GM23338 (cell line): ENCODE results near the gene GPR87. TPM values are rescaled to one million over a fixed set of nuclear protein-coding genes. Genes with fewer than 3 reads are reported as not detected.

Source experiments
- ATAC-seq: fragments of 200-7000 bp; cut with Tn5 transposase; 3 replicates; pipeline ENCODE4 v1.9.1; 2020
- DNase-seq: peaks from one replicate; pipeline ENCODE4 v3.0.0-alpha.2; 2015; ENCODE audit warnings: low spot score
- H2AFZ ChIP-seq: fragments of 200-600 bp; sonication (generic); 2 replicates; pipeline ENCODE4 v1.8.0; 2016; ENCODE audit warnings: antibody characterized with exemption, mild to moderate bottlenecking, moderate library complexity
- H3F3A ChIP-seq: fragments of 200-600 bp; sonication (generic); replicated peaks from 2 replicates; pipeline ENCODE4 v1.8.0; 2017; ENCODE audit warnings: antibody characterized with exemption, mixed run types, low read depth
- H3K27ac ChIP-seq: fragments of 200-600 bp; sonication (generic); 2 replicates; pipeline ENCODE4 v1.6.1; 2016; ENCODE audit warnings: low read depth
- H3K27me3 ChIP-seq: fragments of 200-600 bp; sonication (generic); 2 replicates; pipeline ENCODE4 v1.8.0; 2016; ENCODE audit warnings: mild to moderate bottlenecking, mixed run types, moderate library complexity; ENCODE audit not compliant: insufficient read depth
- H3K36me3 ChIP-seq: fragments of 200-600 bp; sonication (generic); 2 replicates; pipeline ENCODE4 v1.8.0; 2016; ENCODE audit warnings: mild to moderate bottlenecking; ENCODE audit not compliant: insufficient read depth
- H3K4me1 ChIP-seq: fragments of 200-600 bp; sonication (generic); 2 replicates; pipeline ENCODE4 v1.8.0; 2016; ENCODE audit warnings: mild to moderate bottlenecking, moderate library complexity; ENCODE audit not compliant: insufficient read depth
- H3K4me2 ChIP-seq: fragments of 200-600 bp; sonication (generic); 2 replicates; pipeline ENCODE4 v1.7.1; 2017; ENCODE audit warnings: mixed run types
- H3K4me3 ChIP-seq: fragments of 200-600 bp; sonication (generic); 2 replicates; pipeline ENCODE4 v1.6.1; 2016; ENCODE audit warnings: mixed run types
- H3K79me2 ChIP-seq: fragments of 200-600 bp; sonication (generic); replicated peaks from 2 replicates; pipeline ENCODE4 v1.8.0; 2017; ENCODE audit warnings: mild to moderate bottlenecking; ENCODE audit not compliant: insufficient read depth
- H3K9me2 ChIP-seq: fragments of 200-600 bp; sonication (generic); 2 replicates; pipeline ENCODE4 v1.8.0; 2017; ENCODE audit not compliant: insufficient read depth
- H4K20me1 ChIP-seq: fragments of 200-600 bp; sonication (generic); replicated peaks from 2 replicates; pipeline ENCODE4 v1.8.0; 2017; ENCODE audit warnings: mild to moderate bottlenecking; ENCODE audit not compliant: insufficient read depth
- H3K27ac Mint-ChIP-seq: 2 replicates; pipeline ENCODE4 v1.8.0; 2020; ENCODE audit warnings: inconsistent platforms, mild to moderate bottlenecking, moderate library complexity, mixed read lengths
- H3K27me3 Mint-ChIP-seq: 3 replicates; pipeline ENCODE4 v1.8.0; 2022; ENCODE audit warnings: low read depth, mild to moderate bottlenecking, moderate library complexity, mixed read lengths, inconsistent platforms; ENCODE audit not compliant: insufficient read depth, poor library complexity
- H3K36me3 Mint-ChIP-seq: 3 replicates; pipeline ENCODE4 v1.8.0; 2021; ENCODE audit warnings: low read depth, mild to moderate bottlenecking, inconsistent platforms, moderate library complexity, mixed read lengths
- H3K4me1 Mint-ChIP-seq: 3 replicates; pipeline ENCODE4 v1.8.0; 2020; ENCODE audit warnings: mild to moderate bottlenecking, inconsistent platforms, mixed read lengths
- H3K4me3 Mint-ChIP-seq: 3 replicates; pipeline ENCODE4 v1.8.0; 2021; ENCODE audit warnings: moderate library complexity, mild to moderate bottlenecking, inconsistent platforms, mixed read lengths
- H3K9me3 Mint-ChIP-seq: 3 replicates; pipeline ENCODE4 v1.8.0; 2020; ENCODE audit warnings: moderate library complexity, mild to moderate bottlenecking, inconsistent platforms, mixed read lengths
- CREB1 ChIP-seq: fragments of 250-450 bp; sonication (Bioruptor Pico); IDR thresholded peaks from 2 replicates; pipeline ENCODE4 v1.5.0; 2020; ENCODE audit warnings: low read depth, mild to moderate bottlenecking, moderate library complexity
- EZH2 ChIP-seq: fragments of 200-600 bp; sonication (generic); IDR thresholded peaks from one replicate; pipeline ENCODE4 v1.8.0; 2017; ENCODE audit warnings: antibody characterized with exemption, mild to moderate bottlenecking, low read depth; ENCODE audit not compliant: unreplicated experiment
- EZH2phosphoT487 ChIP-seq: fragments of 200-600 bp; sonication (generic); IDR thresholded peaks from one replicate; pipeline ENCODE4 v1.8.1; 2018; ENCODE audit warnings: antibody characterized with exemption; ENCODE audit not compliant: unreplicated experiment
- JUNB ChIP-seq: IDR thresholded peaks from one replicate; pipeline ENCODE4 v1.6.1; 2016; ENCODE audit warnings: antibody characterized with exemption; ENCODE audit not compliant: unreplicated experiment
- NANOG ChIP-seq: IDR thresholded peaks from 2 replicates; pipeline ENCODE4 v1.6.1; 2016; ENCODE audit warnings: antibody characterized with exemption, borderline replicate concordance
- POLR2AphosphoS5 ChIP-seq: IDR thresholded peaks from 2 replicates; pipeline ENCODE4 v1.6.1; 2016; ENCODE audit warnings: antibody characterized with exemption, low read depth
- STAT1 ChIP-seq: IDR thresholded peaks from one replicate; pipeline ENCODE4 v1.6.1; 2016; ENCODE audit warnings: antibody characterized with exemption; ENCODE audit not compliant: unreplicated experiment
- ZNF114 ChIP-seq: fragments of 250-450 bp; sonication (Bioruptor Pico); IDR thresholded peaks from 2 replicates; pipeline ENCODE4 v1.5.0; 2020; ENCODE audit warnings: mild to moderate bottlenecking, moderate library complexity
- polyA plus RNA-seq: library from polyadenylated mRNA; unstranded; fragments of >200 nt; fragmentation: Nextera tagmentation; extraction: Ambion mirVana; gene quantifications from 2 replicates; pipeline ENCODE4 v1.2.1, GENCODE V29; 2016
- total RNA-seq: library from RNA; depleted of rRNA; stranded (reverse); fragments of >200 nt; shearing (Covaris generic); gene quantifications from 2 replicates; pipeline ENCODE4 v1.2.3, GENCODE V29; 2014
- TF ChIP-seq, protein P1 (sequence below): IDR thresholded peaks from 2 replicates; pipeline ENCODE4 v1.6.1; 2016; ENCODE audit warnings: antibody characterized with exemption
- TF ChIP-seq, protein P2 (sequence below), 2 experiments: fragments of 200-600 bp in 1 of 2; sonication (generic) in 1 of 2; conservative IDR thresholded peaks; 2 replicates each; pipeline versions ENCODE4 v1.5.1 to v1.6.1; 2016 to 2017; ENCODE audit warnings: antibody characterized with exemption in 2 of 2, low read depth in 2 of 2, mild to moderate bottlenecking in 2 of 2, moderate library complexity in 1 of 2
- TF ChIP-seq, protein P3 (sequence below): IDR thresholded peaks from one replicate; pipeline ENCODE4 v1.6.1; 2018; ENCODE audit warnings: antibody characterized with exemption; ENCODE audit not compliant: unreplicated experiment

Gene GPR87
- total and polyA plus RNA-seq, 2 experiments from 2014 or later = 0.21 TPM; not detected in 1

DNA sequence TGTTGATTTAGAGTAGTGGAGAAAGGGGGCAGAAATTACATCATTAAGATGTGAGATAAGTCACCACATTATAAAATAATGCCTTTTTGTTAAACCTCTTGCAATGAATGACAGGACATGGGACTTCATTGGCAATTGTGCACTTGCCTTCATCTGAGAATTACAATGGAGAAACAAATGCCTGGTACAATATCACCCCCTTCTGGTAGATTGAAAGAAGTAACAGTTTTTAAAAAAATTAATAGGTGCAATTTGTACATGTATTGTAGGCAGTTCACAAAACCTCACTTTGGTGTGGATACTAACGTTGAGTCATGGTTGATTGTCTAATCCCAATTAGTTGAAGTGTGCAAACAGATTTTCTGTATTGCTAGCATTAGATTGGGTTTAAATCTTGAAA lies 33.7 kb downstream of the GPR87 start:
- no peak overlapping the region for H3K27ac Mint-ChIP-seq
- no peaks in the 10 kb centered on the region for H3K4me1 ChIP-seq
- no peak overlapping the region for H3K4me2 ChIP-seq
- no peak overlapping the region for H3K27ac ChIP-seq
- H3K27me3 Mint-ChIP-seq = peaks cover 3% of the 10 kb centered on the region
- H3K9me2 ChIP-seq = no peaks in the 10 kb centered on the region
- 0 out of 2 replicates have a peak, but pooled peaks cover 2% of the 10 kb centered on the region for H4K20me1 ChIP-seq
- H2AFZ ChIP-seq = no peak overlapping the region
- H3K27me3 ChIP-seq = no peaks in the 10 kb centered on the region
- TF ChIP-seq, protein P1, sequence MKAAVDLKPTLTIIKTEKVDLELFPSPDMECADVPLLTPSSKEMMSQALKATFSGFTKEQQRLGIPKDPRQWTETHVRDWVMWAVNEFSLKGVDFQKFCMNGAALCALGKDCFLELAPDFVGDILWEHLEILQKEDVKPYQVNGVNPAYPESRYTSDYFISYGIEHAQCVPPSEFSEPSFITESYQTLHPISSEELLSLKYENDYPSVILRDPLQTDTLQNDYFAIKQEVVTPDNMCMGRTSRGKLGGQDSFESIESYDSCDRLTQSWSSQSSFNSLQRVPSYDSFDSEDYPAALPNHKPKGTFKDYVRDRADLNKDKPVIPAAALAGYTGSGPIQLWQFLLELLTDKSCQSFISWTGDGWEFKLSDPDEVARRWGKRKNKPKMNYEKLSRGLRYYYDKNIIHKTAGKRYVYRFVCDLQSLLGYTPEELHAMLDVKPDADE = no peak
- TF ChIP-seq, protein P2, sequence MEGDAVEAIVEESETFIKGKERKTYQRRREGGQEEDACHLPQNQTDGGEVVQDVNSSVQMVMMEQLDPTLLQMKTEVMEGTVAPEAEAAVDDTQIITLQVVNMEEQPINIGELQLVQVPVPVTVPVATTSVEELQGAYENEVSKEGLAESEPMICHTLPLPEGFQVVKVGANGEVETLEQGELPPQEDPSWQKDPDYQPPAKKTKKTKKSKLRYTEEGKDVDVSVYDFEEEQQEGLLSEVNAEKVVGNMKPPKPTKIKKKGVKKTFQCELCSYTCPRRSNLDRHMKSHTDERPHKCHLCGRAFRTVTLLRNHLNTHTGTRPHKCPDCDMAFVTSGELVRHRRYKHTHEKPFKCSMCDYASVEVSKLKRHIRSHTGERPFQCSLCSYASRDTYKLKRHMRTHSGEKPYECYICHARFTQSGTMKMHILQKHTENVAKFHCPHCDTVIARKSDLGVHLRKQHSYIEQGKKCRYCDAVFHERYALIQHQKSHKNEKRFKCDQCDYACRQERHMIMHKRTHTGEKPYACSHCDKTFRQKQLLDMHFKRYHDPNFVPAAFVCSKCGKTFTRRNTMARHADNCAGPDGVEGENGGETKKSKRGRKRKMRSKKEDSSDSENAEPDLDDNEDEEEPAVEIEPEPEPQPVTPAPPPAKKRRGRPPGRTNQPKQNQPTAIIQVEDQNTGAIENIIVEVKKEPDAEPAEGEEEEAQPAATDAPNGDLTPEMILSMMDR (conservative IDR thresholded peaks at IDR 0.05; ENCODE audit: low read depth in 2 of 2) = peak; percentile 67 to 78
- TF ChIP-seq STAT1 (no peak), NANOG (no peak), ZNF114 (CRISPR knock-in tag) (no peak), CREB1 (CRISPR knock-in tag) (no peak)
- DNase-seq = peak; percentile 41
- no peaks in the 10 kb centered on the region for H3K79me2 ChIP-seq
- no peak overlapping the region for H3K4me3 ChIP-seq
- no peaks in the 10 kb centered on the region for H3K9me3 Mint-ChIP-seq
- H3K36me3 ChIP-seq = no peaks in the 10 kb centered on the region
- no peaks in the 10 kb centered on the region; the same call in 2 of the 3 replicates for H3K4me1 Mint-ChIP-seq
- ATAC-seq = no peak
- no peaks in the 10 kb centered on the region for H3F3A ChIP-seq
- no peak overlapping the region for H3K4me3 Mint-ChIP-seq
- no peaks in the 10 kb centered on the region for H3K36me3 Mint-ChIP-seq

DNA sequence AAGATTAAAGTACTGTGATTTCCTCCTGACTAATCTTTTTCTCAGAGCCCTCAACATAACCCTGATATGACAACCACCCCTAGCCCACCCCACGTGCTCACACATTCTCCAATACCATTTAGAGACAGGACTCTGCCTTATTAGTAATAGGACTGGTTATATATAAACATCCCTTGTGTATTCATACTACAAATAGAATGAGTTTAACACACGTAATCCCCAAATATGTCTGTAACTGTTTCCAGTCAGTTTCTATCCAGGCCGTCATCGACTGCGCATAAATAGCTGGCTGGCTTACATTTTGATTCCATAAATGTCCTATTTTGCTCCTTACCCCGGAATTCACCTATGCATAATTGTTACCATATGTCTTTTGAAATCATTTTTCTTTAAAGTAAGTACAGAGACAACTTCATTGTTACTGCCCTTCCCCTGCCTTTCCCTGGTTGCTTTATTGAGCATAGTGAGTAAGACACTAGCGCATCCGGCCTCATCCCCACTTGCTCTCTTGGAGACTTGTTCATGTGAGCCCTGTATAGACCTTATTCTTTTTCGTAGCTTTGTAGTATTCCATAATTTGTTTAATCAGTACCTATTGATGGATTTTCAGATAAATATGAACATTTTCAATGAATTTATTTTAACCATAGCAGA lies 34.8 kb downstream of the GPR87 start:
- H3K4me1 ChIP-seq = no peaks in the 10 kb centered on the region
- H2AFZ ChIP-seq = no peak overlapping the region
- Mint-ChIP-seq H3K9me3 (no peaks in the 10 kb centered on the region), H3K27ac (no peak overlapping the region), H3K36me3 (no peaks in the 10 kb centered on the region), H3K27me3 (peaks cover 3% of the 10 kb centered on the region), H3K4me1 (no peaks in the 10 kb centered on the region; the same call in 2 of the 3 replicates), H3K4me3 (no peak overlapping the region)
- no peak overlapping the region for H3K27ac ChIP-seq
- H3K9me2 ChIP-seq = no peaks in the 10 kb centered on the region
- H3K4me3 ChIP-seq = no peak overlapping the region
- H4K20me1 ChIP-seq = 0 out of 2 replicates have a peak, but pooled peaks cover 2% of the 10 kb centered on the region
- H3K4me2 ChIP-seq = no peak overlapping the region
- no peaks in the 10 kb centered on the region for H3K27me3 ChIP-seq
- H3K79me2 ChIP-seq = no peaks in the 10 kb centered on the region
- ATAC-seq = no peak
- H3F3A ChIP-seq = no peaks in the 10 kb centered on the region
- no peaks in the 10 kb centered on the region for H3K36me3 ChIP-seq
- no peak for DNase-seq
- no peak for TF ChIP-seq JUNB
- no peak for TF ChIP-seq ZNF114 (CRISPR knock-in tag)
- no peak for TF ChIP-seq EZH2phosphoT487
- TF ChIP-seq POLR2AphosphoS5 = no peak
- no peak for TF ChIP-seq NANOG
- no peak for TF ChIP-seq EZH2
- no peak for TF ChIP-seq CREB1 (CRISPR knock-in tag)
- TF ChIP-seq, protein P2 (conservative IDR thresholded peaks at IDR 0.05; ENCODE audit: low read depth in 2 of 2) = no peak
- TF ChIP-seq, protein P3, sequence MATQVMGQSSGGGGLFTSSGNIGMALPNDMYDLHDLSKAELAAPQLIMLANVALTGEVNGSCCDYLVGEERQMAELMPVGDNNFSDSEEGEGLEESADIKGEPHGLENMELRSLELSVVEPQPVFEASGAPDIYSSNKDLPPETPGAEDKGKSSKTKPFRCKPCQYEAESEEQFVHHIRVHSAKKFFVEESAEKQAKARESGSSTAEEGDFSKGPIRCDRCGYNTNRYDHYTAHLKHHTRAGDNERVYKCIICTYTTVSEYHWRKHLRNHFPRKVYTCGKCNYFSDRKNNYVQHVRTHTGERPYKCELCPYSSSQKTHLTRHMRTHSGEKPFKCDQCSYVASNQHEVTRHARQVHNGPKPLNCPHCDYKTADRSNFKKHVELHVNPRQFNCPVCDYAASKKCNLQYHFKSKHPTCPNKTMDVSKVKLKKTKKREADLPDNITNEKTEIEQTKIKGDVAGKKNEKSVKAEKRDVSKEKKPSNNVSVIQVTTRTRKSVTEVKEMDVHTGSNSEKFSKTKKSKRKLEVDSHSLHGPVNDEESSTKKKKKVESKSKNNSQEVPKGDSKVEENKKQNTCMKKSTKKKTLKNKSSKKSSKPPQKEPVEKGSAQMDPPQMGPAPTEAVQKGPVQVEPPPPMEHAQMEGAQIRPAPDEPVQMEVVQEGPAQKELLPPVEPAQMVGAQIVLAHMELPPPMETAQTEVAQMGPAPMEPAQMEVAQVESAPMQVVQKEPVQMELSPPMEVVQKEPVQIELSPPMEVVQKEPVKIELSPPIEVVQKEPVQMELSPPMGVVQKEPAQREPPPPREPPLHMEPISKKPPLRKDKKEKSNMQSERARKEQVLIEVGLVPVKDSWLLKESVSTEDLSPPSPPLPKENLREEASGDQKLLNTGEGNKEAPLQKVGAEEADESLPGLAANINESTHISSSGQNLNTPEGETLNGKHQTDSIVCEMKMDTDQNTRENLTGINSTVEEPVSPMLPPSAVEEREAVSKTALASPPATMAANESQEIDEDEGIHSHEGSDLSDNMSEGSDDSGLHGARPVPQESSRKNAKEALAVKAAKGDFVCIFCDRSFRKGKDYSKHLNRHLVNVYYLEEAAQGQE = no peak
